Measurements from ENCODE around the gene KLB. TPM values are rescaled to one million over a fixed set of nuclear protein-coding genes. Genes with fewer than 3 reads are reported as not detected.
A peak's percentile ranks its signal among the peaks of the same experiment; 100 is the strongest.

Gene KLB
- total and polyA plus RNA-seq, 4 donors = 0.06 to 0.80 (median 0.38) TPM

DNA sequence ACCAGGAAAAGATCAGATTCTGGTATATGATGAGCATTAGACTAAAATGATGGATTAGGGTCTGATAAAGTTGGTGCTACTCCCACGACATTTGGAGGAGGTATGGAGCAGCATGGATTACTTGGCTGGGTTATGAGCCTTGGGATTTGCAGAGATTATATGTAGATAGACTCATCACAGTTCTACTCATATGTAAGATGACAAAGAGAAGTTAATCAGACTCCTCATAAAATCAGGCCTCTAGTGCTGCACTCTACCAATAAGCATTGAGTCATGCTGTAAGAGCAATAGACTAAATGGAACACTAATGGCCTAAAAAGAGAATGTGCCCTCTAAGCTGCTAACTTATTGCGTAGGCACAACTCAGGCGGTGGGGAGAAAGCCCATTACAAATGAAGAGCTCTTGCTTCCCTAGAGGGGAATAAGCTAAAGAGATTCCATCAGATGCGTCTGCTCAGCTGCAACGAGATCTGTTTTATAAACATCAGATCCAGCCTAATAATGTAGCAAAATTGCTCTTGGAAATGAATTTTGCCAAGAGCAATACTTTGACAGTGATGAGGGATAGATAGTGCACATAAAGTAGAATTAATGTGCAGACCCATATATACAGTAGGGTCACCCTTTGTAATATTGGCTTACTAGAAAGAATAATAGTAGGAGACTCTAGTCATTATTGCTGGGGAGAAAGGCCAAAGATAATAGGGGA lies 69.6 kb downstream of the KLB start:
- DNase-seq (no peak), ATAC-seq (ENCODE audit: insufficient read depth, low FRiP score) (no peak)
- no peak overlapping the region for H3K27ac ChIP-seq (ENCODE audit: low read depth in 1 of 2, low read length in 1 of 2)
- H3K9ac ChIP-seq (ENCODE audit: insufficient read depth in 1 of 2, low read length in 2 of 2) = no peak overlapping the region
- H3K4me3 ChIP-seq = no peak overlapping the region
- no peaks in the 10 kb centered on the region for H3K9me3 ChIP-seq (ENCODE audit: control insufficient read depth in 4 of 4, insufficient read depth in 3 of 4, low read length in 3 of 4)
- WGBS, 2 donors = 79 to 95% methylated on average over 5 of the region's 5 CpGs
- H3K4me1 ChIP-seq (ENCODE audit: control insufficient read depth in 5 of 5, insufficient read depth in 5 of 5, low read length in 5 of 5) = no peaks in the 10 kb centered on the region
- H3K27me3 ChIP-seq (ENCODE audit: control insufficient read depth in 3 of 3, insufficient read depth in 3 of 3, low read length in 2 of 3) = no peaks in the 10 kb centered on the region
- TF ChIP-seq CTCF (IDR thresholded peaks at IDR 0.05; ENCODE audit: control extremely low read depth, extremely low read depth) = no peak
- H3K36me3 ChIP-seq (ENCODE audit: control insufficient read depth in 4 of 4, insufficient read depth in 4 of 4, low read length in 4 of 4) = peaks cover 0 to 6% (median 4%) of the 10 kb centered on the region in 4 donors

- Histone ChIP-seq H3K27me3 (ENCODE audit: control insufficient read depth in 3 of 3, insufficient read depth in 3 of 3, low read length in 2 of 3) (no peaks in the 10 kb centered on the region), H3K27ac (ENCODE audit: low read depth in 1 of 2, low read length in 1 of 2) (no peak overlapping the region), H3K9ac (ENCODE audit: insufficient read depth in 1 of 2, low read length in 2 of 2) (no peak overlapping the region), H3K4me1 (ENCODE audit: control insufficient read depth in 5 of 5, insufficient read depth in 5 of 5, low read length in 5 of 5) (no peaks in the 10 kb centered on the region), H3K4me3 (no peak overlapping the region), H3K36me3 (ENCODE audit: control insufficient read depth in 4 of 4, insufficient read depth in 4 of 4, low read length in 4 of 4) (peaks cover 0 to 4% (median 0%) of the 10 kb centered on the region in 4 donors), H3K9me3 (ENCODE audit: control insufficient read depth in 4 of 4, insufficient read depth in 3 of 4, low read length in 3 of 4) (no peaks in the 10 kb centered on the region)
- no peak for ATAC-seq (ENCODE audit: insufficient read depth, low FRiP score)
- 95 to 97% methylated on average over 27 of the region's 27 CpGs for WGBS, 2 donors
- no peak for TF ChIP-seq CTCF (IDR thresholded peaks at IDR 0.05; ENCODE audit: control extremely low read depth, extremely low read depth)
- no peak for DNase-seq
These were observed 73.5 kb downstream of the KLB start for GRCh38 chr4:39480251-39480650.

DNA sequence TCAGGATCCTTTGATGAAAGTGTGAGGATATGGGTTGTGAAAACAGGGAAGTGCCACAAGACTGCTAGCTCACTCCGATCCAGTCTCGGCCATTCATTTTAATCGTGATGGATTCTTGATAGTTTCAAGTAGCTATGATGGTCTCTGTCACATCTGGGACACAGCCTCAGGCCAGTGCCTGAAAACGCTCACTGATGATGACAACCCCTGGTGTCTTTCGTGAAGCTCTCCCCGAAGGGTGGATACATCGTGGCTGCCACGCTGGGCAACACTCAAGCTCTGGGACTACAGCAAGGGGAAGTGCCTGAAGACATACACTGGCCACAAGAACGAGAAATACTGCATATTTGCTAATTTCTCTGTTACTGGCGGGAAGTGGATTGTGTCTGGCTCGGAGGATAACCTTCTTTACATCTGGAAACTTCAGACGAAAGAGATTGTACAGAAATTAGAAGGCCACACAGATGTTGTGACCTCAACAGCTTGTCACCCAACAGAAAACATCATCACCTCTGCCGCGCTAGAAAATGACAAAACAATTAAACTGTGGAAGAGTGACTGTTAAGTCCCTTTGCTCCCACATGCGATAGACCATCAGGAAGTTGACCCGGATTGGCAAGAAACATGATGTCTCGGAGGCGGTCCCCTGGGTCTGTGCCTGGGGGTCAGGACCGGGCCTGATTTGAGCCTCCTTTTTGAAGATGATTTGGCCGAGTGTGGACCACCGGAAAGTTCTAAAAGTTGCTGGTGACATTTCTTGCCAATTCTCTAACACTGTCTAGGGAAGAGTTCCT lies 74.4 kb downstream of the KLB start:
- Histone ChIP-seq H3K9ac (ENCODE audit: insufficient read depth in 1 of 2, low read length in 2 of 2) (no peak overlapping the region), H3K36me3 (ENCODE audit: control insufficient read depth in 4 of 4, insufficient read depth in 4 of 4, low read length in 4 of 4) (peaks cover 0 to 4% (median 0%) of the 10 kb centered on the region in 4 donors), H3K4me1 (ENCODE audit: control insufficient read depth in 5 of 5, insufficient read depth in 5 of 5, low read length in 5 of 5) (no peaks in the 10 kb centered on the region), H3K27ac (ENCODE audit: low read depth in 1 of 2, low read length in 1 of 2) (peak overlapping the region in 1 of 2 donors; percentile 39), H3K27me3 (ENCODE audit: control insufficient read depth in 3 of 3, insufficient read depth in 3 of 3, low read length in 2 of 3) (no peaks in the 10 kb centered on the region), H3K9me3 (ENCODE audit: control insufficient read depth in 4 of 4, insufficient read depth in 3 of 4, low read length in 3 of 4) (peaks cover 0 to 2% (median 0%) of the 10 kb centered on the region in 4 donors), H3K4me3 (no peak overlapping the region)
- no peak for TF ChIP-seq CTCF (IDR thresholded peaks at IDR 0.05; ENCODE audit: control extremely low read depth, extremely low read depth)
- 40 to 74% methylated on average over 21 of the region's 21 CpGs for WGBS, 2 donors
- no peak for DNase-seq
- no peak for ATAC-seq (ENCODE audit: insufficient read depth, low FRiP score)

Data from lung (tissue), 12 donors.